H54 (cell line): Measurements from ENCODE around the gene LPP.

ENCODE experiments used
- DNase-seq: peaks from one replicate; pipeline ENCODE4 v3.0.0; 2011; ENCODE audit warnings: low spot score, mixed read lengths; ENCODE audit not compliant: insufficient read length
- FAIRE-seq: peaks from 3 replicates; lab custom pipeline; 2011; peaks lifted over from hg19 to GRCh38; lab: Jason Lieb, UNC
- POLR2A ChIP-seq: IDR thresholded peaks from 2 replicates; pipeline ENCODE4 v1.6.1; 2011; ENCODE audit warnings: low read depth, mild to moderate bottlenecking, low read length

The LPP gene

DNA sequence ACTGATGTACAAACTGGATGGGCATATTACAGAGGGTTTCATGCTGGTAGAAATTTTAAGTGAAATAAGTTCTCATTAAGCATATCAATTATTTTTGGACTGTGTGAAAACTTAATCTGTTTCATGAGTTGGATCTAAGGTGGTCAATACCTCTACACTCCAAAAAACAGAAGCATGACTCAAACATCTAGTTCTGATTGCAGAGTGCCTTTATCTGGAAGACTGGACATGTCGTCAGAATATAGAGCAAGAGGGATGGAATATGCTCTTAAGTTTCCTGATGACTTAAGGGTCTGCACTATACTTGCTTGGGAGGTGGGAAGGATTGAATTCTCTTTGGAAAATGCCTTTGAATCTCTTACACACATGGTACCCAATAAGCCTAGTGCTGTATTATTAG, 138.3 kb downstream of the LPP start:
- TF ChIP-seq POLR2A = no peak
- FAIRE-seq (peak; percentile 15), DNase-seq (no peak)

DNA sequence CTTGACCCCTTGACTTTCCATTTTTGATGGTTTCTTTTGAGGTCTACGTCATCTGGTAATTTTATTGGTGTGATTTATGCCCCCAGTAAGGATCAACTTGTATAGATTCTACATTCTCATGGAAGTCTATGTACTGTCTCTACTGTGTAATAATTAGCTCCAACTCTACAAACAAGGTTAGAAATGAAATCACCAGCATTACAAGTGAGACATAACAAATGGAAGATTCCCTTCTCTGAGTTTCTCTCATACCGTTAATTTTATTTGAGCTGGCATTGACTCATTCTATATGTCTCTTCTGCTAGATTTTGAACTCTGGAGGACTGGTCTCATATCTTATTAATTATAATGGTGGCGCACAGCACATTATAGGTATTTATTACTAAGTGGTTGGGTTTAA, 138.9 kb downstream of the LPP start:
- no peak for DNase-seq
- FAIRE-seq = peak; percentile 11
- no peak for TF ChIP-seq POLR2A

GRCh38 chr3:188294113-188294512, 140.2 kb downstream of the LPP start:
- no peak for DNase-seq
- no peak for FAIRE-seq
- TF ChIP-seq POLR2A = no peak

GRCh38 chr3:188294823-188295487, 141.0 kb downstream of the LPP start:
- TF ChIP-seq POLR2A = no peak
- FAIRE-seq (peak; percentile 93), DNase-seq (peak; percentile 53)

DNA sequence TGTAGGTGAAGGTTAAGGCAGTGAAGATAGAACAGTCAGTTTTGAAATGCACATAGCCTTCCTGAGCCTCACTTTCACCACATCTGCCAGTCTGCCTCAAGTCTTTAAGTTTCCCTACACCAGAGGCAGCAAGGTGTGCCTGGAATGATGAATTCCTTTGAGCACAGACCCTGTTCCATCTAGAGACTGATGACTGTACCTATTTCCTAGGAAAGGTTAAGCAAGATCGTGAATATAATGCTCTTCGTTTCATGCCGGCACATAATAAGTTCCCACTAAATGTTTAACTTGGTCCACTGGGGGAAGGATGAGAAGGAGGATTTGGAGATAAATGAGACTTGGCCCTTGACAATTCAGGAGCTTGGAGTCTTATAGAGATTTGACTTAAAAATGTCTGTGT, 141.9 kb downstream of the LPP start:
- no peak for FAIRE-seq
- no peak for TF ChIP-seq POLR2A
- no peak for DNase-seq

DNA sequence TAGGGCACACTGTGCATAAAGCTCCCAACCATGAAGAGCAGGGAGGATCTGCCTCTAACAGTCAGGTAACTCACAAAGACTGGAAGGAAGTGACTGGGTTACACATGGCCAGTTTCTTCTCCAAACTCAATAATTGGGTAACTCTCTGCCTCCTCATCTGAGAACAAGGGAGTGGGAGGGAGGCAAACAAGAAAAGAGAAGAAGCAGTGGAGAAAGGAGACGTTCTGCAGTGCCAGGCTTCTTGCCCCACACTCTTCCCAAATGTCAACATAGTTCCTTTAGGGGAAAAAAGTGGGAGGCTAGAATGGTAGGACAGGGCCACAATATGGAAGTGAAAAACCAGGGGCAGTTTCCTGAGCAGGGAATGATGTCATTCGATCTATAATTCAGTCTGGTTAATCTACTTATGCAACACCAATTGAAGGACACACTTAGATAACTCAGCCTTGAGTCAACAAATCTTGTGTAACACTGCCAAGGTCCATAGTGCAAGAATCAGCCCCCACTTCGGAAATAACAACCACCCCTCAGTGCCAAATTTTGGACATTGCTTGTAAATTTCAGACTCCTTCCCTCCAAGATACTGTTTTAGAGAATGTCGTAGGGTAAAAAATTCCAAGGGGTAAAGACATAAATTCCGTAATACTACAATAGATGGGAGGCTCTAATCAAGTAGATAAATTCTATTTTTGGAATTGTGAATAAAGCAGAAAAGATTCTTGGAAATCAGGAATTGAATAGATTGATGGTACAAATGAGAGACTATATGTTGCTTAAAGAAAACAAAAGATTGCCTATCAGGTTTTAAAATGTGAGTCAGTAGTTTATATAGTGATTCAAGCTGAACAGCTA, 143.0 kb downstream of the LPP start:
- FAIRE-seq = peak; percentile 78
- DNase-seq = no peak
- TF ChIP-seq POLR2A = no peak

GRCh38 chr3:188298585-188298984, 144.6 kb downstream of the LPP start:
- DNase-seq (no peak), FAIRE-seq (no peak)
- TF ChIP-seq POLR2A = no peak

DNA sequence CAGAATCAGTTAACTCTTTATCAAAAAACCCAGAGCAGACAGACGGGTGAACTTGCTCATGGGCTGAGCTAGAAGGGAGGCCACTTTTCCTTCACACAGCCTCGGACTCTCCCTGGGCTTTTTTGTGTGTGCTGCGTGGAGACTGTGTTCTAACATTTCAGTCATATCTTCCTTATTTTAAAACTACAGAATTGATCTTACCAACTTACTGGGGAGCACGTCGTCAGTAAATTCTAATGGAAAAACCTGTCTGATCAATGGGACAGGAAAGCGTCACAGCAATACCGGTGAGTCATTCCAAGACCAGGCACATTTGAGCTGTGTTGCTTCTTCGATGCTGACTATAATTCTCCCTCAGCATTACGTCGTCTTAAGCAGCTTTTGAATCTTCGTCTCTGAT, 145.1 kb downstream of the LPP start:
- no peak for DNase-seq
- no peak for TF ChIP-seq POLR2A
- no peak for FAIRE-seq

GRCh38 chr3:188299708-188300107, 145.8 kb downstream of the LPP start:
- DNase-seq (no peak), FAIRE-seq (no peak)
- no peak for TF ChIP-seq POLR2A

DNA sequence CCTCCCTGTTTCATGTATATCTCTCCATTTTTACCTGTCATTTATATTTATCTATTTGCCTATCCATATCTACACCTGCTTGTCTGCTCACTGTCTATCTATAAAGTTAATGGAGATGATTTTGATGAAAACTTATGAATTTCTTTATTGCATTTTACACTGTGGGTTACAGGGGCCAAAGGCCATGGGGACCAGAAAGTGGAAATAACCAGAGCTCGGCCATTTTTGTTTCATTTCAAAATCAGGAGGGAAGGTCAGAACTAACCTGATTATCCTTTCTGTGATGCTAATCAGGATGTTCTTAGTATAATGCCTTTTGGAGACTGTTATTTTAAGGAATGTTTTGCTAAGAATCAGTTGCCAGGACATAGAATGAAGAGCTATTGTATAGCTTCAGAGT, 147.2 kb downstream of the LPP start:
- no peak for TF ChIP-seq POLR2A
- no peak for FAIRE-seq
- DNase-seq = no peak

GRCh38 chr3:188303286-188303799, 149.4 kb downstream of the LPP start:
- no peak for TF ChIP-seq POLR2A
- DNase-seq = no peak
- FAIRE-seq = no peak

DNA sequence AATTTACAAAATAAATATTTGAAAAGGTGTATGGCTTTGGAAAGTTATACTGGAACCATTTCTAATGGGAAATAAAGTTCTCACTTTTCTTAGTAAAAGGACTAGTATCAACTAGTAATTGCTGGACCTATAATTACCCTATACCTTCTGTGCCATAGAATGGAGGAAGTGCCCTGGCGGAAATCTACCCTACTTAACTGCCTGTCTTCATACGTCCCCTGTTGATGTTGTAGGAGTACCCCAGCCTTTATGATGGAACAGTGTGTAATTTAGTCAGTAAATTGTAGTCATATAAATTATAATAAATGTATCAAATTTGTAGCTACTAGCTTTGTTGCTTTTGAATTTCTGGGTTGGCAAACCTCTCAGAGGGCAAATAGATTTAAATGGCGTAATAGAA, 149.9 kb downstream of the LPP start:
- TF ChIP-seq POLR2A = no peak

GRCh38 chr3:188304501-188304900, 150.5 kb downstream of the LPP start:
- TF ChIP-seq POLR2A = no peak
- peak; percentile 64 for FAIRE-seq

More for the DNA sequence above, 149.9 kb downstream of the LPP start:
- no peak for DNase-seq
- FAIRE-seq = no peak

DNA sequence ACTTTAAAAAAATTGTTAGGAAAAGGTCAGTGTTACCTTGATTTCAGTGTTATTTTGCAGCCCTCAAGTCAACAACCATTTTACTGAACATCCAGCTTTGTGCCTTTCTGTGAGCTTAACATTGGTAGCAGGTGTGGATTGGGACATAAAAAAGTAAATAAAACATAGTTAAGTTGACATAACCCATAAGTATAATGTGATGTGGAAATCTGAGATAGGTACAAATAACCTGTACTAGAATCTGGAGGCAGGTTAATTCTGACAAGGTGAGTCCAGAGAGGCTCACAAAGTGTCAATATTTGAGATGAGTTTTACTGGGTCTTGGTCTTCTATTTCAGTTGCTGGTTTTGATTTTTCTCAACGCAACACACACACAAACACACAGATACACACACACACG, 151.3 kb downstream of the LPP start:
- no peak for TF ChIP-seq POLR2A
- FAIRE-seq = no peak
- DNase-seq = no peak

More at GRCh38 chr3:188304501-188304900, 150.5 kb downstream of the LPP start:
- DNase-seq = no peak
